ENCODE results near the gene PCOLCE2. TPM values are rescaled to one million over a fixed set of nuclear protein-coding genes. Genes with fewer than 3 reads are reported as not detected.

The PCOLCE2 gene
- total RNA-seq, 4 donors from 2014 or later, result 3.2 to 13.3 (median 6.7) TPM

DNA sequence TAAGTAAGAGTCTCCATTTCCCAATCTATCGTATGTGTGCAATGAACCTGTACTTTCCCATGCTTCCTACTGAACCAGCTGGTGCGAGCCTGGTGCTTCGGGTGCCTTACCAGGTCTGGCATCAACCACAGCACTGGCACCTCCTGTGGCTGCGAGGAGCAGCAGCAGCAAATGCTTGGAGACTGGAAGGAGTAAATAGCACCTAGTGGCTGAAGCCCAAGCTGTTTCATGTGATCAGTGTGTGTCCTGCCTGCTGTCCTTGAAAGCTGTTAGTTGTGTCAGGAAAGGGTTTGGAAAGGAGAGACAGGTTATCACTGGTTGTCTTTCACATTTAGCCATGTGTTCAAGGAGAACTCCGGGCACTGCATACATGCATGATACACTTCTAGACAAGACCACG, 31.8 kb downstream of the PCOLCE2 start:
- TF ChIP-seq POLR2AphosphoS5 (IDR thresholded peaks at IDR 0.05), result no peak
- TF ChIP-seq, protein P1, sequence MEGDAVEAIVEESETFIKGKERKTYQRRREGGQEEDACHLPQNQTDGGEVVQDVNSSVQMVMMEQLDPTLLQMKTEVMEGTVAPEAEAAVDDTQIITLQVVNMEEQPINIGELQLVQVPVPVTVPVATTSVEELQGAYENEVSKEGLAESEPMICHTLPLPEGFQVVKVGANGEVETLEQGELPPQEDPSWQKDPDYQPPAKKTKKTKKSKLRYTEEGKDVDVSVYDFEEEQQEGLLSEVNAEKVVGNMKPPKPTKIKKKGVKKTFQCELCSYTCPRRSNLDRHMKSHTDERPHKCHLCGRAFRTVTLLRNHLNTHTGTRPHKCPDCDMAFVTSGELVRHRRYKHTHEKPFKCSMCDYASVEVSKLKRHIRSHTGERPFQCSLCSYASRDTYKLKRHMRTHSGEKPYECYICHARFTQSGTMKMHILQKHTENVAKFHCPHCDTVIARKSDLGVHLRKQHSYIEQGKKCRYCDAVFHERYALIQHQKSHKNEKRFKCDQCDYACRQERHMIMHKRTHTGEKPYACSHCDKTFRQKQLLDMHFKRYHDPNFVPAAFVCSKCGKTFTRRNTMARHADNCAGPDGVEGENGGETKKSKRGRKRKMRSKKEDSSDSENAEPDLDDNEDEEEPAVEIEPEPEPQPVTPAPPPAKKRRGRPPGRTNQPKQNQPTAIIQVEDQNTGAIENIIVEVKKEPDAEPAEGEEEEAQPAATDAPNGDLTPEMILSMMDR (IDR thresholded peaks at IDR 0.05), result peak in 1 of 2 donors; percentile 24
- no peak overlapping the region for H3K4me3 ChIP-seq
- H3K27me3 ChIP-seq, result no peaks in the 10 kb centered on the region
- no peaks in the 10 kb centered on the region for H3K4me1 ChIP-seq
- 48% methylated on average over 6 of the region's 6 CpGs for WGBS
- H3K27ac ChIP-seq, result no peak overlapping the region
- no peaks in the 10 kb centered on the region for H3K36me3 ChIP-seq
- no peak for DNase-seq (ENCODE audit: low spot score in 2 of 2)
- no peaks in the 10 kb centered on the region for H3K9me3 ChIP-seq

DNA sequence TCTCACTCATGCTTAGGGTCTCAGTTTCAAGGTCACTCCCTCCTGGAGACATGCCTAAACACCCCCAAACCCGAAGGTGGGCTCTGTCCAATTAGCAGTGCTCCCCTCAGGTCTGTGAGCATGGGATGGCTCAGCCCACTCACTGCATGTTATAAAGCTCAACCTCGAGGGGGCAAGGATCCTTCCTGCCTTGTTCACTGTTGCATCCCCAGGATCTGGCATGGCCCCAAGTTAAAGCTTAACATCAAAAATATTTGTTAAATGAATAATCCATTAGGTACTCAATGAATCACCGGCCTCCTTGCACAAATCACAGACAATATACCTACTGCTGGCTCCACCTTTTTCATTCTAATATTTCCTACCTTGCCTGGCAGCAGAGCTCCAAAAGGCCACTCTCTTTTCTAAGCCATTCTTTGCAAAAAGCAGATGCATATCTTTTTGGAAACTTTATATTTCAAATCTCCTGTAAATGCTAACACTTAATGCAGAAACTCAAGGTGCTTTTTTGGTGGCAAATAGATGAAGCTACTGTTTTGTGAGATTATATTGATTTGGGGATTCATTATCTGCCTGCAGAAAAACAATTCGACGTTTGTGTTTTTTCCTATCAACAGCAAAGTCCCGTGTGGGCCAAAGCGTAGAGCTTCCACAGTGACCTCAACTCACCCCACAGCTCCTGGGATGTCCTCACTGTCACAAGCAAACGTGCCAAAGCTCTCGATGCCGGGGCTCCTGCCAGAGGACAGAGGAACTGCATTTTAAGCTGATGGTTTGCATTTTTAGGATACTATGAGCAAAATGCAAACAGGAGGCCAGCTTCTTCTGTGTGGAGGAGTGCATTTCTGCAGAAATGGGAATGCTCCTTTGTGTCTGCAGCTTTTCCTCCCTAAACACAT, 35.4 kb downstream of the PCOLCE2 start:
- Histone ChIP-seq H3K36me3 (no peaks in the 10 kb centered on the region), H3K9me3 (no peaks in the 10 kb centered on the region), H3K27ac (no peak overlapping the region), H3K27me3 (no peaks in the 10 kb centered on the region), H3K4me3 (no peak overlapping the region), H3K4me1 (no peaks in the 10 kb centered on the region)
- no peak for DNase-seq (ENCODE audit: low spot score in 2 of 2)
- TF ChIP-seq POLR2A (IDR thresholded peaks at IDR 0.05) (no peak), POLR2AphosphoS5 (IDR thresholded peaks at IDR 0.05) (no peak), EP300 (IDR thresholded peaks at IDR 0.05) (no peak)
- TF ChIP-seq, protein P1 (IDR thresholded peaks at IDR 0.05), result no peak
- WGBS, result 41% methylated on average over 10 of the region's 10 CpGs

DNA sequence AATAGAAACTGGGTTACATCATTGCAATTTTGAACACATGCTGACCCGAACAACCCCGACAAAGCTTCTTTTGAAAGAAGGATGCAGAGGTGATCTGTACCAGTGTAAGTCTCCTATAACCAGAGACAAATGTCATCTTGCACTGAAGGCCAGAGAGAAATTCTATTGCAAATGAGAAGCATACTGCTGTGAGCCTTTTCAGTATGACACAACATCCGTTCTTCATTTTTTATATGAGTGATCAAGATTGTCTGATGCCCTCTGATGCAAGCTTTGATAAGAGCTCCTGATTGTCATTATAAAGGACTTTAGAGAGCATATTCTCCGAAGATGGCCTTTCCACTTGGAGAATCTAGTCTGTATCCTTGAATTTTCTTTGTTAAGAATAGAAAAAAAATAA, 36.9 kb downstream of the PCOLCE2 start:
- no peak for DNase-seq (ENCODE audit: low spot score in 2 of 2)
- no peaks in the 10 kb centered on the region for H3K27me3 ChIP-seq
- TF ChIP-seq, protein P1 (IDR thresholded peaks at IDR 0.05), result no peak
- TF ChIP-seq EP300 (IDR thresholded peaks at IDR 0.05) (no peak), POLR2A (IDR thresholded peaks at IDR 0.05) (no peak), POLR2AphosphoS5 (IDR thresholded peaks at IDR 0.05) (no peak)
- no peaks in the 10 kb centered on the region for H3K4me1 ChIP-seq
- no peak overlapping the region for H3K4me3 ChIP-seq
- WGBS, result 71% methylated on average over 4 of the region's 4 CpGs
- no peak overlapping the region for H3K27ac ChIP-seq
- H3K9me3 ChIP-seq, result no peaks in the 10 kb centered on the region
- H3K36me3 ChIP-seq, result no peaks in the 10 kb centered on the region

DNA sequence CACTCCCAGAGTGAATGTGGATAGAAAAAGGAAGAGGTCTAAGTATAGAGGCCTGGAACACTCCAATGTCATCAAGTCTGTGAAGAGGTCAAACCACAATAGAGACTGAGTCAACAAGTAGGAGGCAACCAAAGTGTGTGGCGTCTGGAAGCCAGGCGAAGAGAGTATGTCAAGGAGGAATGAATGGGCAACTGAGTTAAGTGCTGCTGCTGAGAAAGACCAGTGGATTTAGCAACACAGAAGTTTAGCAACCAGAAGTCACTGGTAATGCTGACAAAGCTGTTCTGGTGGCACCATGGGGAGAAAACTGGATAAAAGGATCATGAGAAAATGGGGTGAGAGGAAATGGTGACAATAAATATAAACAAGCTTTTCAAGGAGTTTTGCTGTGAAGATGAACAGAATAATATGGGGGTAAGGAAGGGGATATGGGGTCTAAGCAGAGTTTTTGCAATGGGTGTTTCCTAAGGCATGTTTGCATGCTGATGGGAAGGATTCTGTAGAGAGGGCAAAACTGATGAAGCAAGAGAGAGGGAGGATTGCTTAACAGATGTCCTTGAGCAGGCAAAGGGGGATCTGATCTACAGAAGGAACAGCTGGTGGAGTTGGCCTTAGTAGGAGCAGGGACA, 38.4 kb downstream of the PCOLCE2 start:
- H3K4me3 ChIP-seq, result no peak overlapping the region
- H3K27me3 ChIP-seq, result no peaks in the 10 kb centered on the region
- no peak overlapping the region for H3K27ac ChIP-seq
- H3K36me3 ChIP-seq, result no peaks in the 10 kb centered on the region
- TF ChIP-seq EP300 (IDR thresholded peaks at IDR 0.05) (no peak), POLR2AphosphoS5 (IDR thresholded peaks at IDR 0.05) (no peak), POLR2A (IDR thresholded peaks at IDR 0.05) (no peak)
- TF ChIP-seq, protein P1 (IDR thresholded peaks at IDR 0.05), result no peak
- DNase-seq (ENCODE audit: low spot score in 2 of 2), result no peak
- H3K9me3 ChIP-seq, result no peaks in the 10 kb centered on the region
- 60% methylated on average over 2 of the region's 2 CpGs for WGBS
- H3K4me1 ChIP-seq, result no peaks in the 10 kb centered on the region

DNA sequence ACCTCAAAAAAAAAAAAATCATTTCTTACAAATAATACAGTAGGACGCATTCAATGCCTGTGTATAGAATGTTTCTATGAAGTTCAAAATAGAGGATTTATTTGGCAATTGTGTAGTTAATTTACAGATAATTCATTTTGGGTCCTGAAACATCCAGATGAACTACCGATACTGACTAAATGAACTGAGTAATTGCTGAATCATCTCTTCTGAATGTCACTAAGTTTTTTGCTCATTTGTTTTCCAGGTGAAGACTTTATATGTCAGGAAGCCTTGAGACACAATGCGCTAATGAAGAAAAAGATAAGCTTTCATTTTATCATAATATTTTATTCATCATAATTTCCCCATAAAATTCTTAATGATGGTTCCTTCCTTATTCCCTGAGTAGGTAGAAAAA, 39.7 kb downstream of the PCOLCE2 start:
- Histone ChIP-seq H3K4me3 (no peak overlapping the region), H3K4me1 (no peaks in the 10 kb centered on the region), H3K36me3 (no peaks in the 10 kb centered on the region), H3K9me3 (no peaks in the 10 kb centered on the region), H3K27ac (no peak overlapping the region), H3K27me3 (no peaks in the 10 kb centered on the region)
- no peak for DNase-seq (ENCODE audit: low spot score in 2 of 2)
- WGBS, result 89% methylated on average over 3 of the region's 3 CpGs
- TF ChIP-seq EP300 (IDR thresholded peaks at IDR 0.05) (no peak), POLR2A (IDR thresholded peaks at IDR 0.05) (no peak), POLR2AphosphoS5 (IDR thresholded peaks at IDR 0.05) (no peak)
- TF ChIP-seq, protein P1 (IDR thresholded peaks at IDR 0.05), result no peak

Measured in suprapubic skin (tissue), 4 donors.